Activated CD4-positive, alpha-beta T cell treated with anti-CD3 and anti-CD28 coated beads, Interleukin-2, amount 50 U/mL, for 48 hours (primary cell): ENCODE measurements around the gene RSPH9.
"Not testable (repeated sequence)": the region's sequence is repeated elsewhere in the genome, so short reads cannot be mapped to it uniquely, and the experiment has no call there.

Experiments used
- DNase-seq, 2 experiments: peaks; one replicate each; pipeline ENCODE4 v3.0.0-alpha.2; 2020

The RSPH9 gene

DNA sequence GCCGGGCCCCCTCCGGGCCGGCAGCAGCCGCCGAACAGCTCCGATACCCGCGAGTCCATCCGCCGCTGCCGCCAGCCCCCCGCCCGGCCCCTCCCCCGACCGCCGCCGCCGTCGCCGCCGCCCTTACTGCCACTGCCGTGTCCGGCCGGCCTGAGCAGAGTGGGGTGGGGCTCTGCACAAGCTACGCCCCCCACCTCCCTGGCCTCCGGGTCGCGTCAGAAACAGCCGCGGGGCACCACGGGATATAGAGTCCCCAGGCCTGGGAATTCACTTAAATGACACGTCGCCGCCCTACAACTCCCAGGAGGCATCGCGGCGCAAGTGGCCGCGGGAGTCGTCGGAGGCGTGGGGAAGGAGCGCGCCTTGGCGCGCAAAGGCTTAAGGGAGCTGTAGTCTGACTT, 15.7 kb upstream of the RSPH9 start, which contains the start of gene GTPBP2:
Gene GTPBP2, minus strand, starts transcription at position 161 of the 401 bp plus-strand sequence. Its CDS starts 102 bp downstream, at position 59.
- DNase-seq: peak; percentile 96 to 98

DNA sequence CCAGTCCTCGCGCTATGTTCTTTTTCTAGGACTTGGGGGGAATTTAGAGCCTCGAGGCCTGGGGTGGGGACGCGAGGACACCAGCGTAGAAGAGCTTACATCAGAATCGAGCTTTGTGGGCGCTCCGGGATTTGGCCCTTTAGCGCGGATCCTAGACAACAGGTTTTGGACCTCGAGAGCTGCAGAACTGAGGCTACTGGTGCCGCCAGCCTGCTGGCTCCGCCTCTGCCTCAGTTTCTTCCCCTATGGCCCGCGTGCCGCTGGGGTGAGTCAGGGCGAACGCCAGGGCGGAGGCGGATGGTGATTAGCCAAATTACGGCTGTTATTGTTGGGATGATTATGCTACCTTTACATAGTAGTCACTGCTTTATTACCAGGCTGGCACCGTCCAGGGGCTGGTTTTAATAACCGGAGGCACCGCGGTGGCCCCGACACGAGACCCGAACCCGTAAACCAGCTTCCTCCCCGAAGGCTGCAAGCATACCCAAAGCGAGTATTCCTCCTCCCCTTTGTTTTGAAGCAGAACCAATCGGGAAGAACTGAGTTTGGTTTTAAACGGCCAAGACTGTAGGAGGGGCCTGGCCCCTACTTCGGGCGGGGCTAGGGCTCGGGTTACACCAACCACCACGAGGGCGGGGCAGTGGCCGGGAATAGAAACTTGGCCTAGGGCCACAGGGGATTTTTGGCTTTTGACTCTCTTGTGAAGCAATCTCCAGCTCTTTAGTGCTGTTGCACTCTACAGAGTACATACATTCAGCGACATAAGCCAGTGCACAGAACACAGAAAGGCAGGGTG, 15.1 kb upstream of the RSPH9 start:
- peak; percentile 94 to 96 for DNase-seq

DNA sequence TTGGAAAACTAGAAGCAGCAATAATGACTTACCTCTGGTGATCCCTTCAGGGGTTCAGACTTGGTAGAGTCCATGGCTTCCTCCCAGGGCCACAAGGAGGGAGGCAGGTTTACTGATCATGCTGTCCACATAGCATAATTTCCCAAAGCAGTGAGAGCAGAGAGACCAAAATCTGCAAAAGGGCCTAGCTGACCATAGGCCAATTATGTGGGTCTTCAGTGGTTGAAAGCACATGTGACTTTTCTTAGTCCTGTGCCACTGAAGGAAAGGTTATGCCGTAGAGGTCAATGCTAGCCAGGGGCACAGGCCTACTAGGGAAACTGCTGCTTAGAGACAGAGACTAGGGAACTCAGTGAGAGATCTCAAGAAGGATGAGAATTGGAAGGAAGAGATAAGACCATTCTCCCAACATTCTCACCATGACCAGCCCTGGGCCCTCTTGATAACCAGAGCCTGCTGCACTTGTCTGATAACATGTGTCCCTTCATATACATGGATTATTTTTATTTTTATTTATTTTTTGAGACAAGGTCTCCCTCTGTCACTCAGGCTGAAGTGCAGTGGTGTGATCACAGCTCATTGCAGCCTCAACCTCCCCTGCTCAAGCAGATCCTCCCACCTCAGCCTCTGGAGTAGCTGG, 13.7 kb upstream of the RSPH9 start:
- no peak for DNase-seq

DNA sequence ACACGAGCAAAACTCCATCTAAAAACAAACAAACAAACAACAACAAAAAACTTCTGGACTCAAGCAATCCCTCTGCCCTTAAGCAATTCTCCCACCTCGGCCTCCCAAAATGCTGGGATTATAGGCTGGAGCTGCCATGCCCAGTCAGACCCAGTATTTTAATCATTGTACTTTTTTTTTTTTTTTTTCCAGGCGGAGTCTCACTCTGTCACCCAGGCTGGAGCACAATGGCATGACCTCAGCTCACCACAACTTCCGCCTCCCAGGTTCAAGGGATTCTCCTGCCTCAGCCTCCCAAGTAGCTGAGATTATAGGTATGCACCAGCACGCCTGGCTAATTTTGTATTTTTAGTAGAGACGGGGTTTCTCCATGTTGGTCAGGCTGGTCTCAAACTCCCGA, 11.8 kb upstream of the RSPH9 start:
- not testable (repeated sequence) for DNase-seq

DNA sequence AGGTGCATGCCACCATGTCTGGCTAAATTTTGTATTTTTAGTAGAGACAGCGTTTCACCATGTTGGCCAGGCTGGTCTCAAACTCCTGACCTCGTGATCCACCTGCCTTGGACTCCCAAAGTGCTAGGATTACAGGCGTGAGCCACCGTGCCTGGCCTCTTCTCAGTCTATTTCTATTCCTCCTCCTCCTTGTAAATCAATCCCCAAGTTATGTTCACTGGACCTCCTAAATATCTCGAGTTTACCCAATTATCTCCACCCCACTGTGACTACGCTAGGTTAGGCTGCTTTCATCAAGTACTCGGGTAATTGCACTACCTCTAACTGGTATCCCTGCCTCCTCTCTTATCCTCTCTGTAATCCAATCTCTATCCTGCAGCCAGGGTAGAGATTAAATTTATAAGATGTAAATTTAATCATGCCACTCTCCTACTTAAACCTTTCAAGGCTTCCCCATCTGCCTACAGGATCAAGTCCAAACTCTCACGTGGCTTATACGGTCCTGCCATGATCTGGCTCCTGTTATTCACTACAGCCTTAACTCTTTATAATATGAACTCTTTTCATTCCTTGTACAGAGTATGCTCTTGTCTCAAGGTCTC, 10.0 kb upstream of the RSPH9 start:
- DNase-seq: no peak

DNA sequence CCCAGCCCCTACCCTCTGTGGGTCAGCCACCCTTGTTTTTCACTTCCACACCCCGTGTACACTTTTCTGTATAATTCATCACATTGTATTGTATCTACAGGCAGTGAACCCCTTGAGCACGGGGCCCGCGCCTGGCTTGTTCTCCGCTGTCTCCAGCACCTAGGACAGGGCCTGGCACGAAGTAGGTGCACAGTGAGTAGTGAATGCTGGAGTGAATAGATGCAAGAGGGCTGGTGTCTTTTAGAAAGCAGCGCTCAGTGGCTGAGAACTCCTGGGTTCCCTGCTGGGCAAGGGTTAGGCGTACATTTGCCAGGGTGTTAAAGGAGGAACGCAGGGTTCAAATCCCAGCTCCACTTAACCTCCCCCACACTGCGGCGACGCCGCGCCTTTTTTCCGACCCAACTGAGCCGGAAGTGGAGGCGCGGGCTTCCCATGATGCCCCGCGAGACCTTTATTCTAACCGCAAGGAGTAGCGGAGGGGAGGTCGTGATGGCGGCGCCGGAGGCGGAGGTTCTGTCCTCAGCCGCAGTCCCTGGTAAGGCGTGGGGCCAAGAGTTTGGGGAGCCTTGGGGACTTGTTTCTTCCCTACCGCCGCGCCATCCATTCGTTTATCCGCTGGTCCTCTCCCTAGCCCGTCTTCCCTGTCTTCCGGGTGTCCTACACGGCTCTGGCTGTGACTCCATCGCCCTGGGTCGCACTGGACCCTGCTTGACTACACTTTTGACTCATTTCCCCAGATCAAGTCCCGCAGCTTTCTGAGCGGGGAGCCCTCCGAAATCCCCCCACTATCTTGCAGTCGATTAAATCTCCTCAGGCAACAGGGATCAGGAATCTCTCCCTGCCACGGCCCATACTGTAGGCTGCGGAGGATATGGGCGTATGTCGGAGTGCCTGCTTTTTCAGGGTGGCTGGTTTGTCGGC, 9.2 kb upstream of the RSPH9 start, which contains the start of gene MAD2L1BP:
Gene MAD2L1BP, plus strand, starts transcription at position 454 of the 921 bp plus-strand sequence. Its CDS starts 36 bp downstream, at position 490.
- peak; percentile 88 to 92 for DNase-seq

DNA sequence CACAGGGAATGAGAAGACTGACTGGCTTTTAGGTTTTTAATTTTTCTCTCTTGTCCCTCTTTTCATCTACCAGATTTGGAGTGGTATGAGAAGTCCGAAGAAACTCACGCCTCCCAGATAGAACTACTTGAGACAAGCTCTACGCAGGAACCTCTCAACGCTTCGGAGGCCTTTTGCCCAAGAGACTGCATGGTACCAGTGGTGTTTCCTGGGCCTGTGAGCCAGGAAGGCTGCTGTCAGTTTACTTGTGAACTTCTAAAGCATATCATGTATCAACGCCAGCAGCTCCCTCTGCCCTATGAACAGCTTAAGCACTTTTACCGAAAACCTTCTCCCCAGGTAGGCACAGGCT, 8.6 kb upstream of the RSPH9 start:
- peak; percentile 5 to 25 for DNase-seq

DNA sequence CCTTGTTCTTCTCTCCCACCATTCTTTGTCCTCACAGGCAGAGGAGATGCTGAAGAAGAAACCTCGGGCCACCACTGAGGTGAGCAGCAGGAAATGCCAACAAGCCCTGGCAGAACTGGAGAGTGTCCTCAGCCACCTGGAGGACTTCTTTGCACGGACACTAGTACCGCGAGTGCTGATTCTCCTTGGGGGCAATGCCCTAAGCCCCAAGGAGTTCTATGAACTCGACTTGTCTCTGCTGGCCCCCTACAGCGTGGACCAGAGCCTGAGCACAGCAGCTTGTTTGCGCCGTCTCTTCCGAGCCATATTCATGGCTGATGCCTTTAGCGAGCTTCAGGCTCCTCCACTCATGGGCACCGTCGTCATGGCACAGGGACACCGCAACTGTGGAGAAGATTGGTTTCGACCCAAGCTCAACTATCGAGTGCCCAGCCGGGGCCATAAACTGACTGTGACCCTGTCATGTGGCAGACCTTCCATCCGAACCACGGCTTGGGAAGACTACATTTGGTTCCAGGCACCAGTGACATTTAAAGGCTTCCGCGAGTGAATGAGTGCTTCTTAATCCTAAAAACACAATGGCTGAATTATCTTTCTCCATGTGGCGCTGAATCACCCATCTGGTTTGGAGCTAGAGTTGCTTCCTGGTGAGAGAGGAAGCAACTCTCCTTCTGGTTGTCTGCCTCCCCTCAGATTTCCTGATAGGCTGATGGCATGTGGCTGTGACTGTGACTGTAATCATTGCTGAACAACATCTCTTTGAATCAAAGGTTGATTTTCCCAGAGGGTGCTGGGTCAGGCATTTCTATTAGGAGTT, 4.6 kb upstream of the RSPH9 start:
- DNase-seq: no peak

DNA sequence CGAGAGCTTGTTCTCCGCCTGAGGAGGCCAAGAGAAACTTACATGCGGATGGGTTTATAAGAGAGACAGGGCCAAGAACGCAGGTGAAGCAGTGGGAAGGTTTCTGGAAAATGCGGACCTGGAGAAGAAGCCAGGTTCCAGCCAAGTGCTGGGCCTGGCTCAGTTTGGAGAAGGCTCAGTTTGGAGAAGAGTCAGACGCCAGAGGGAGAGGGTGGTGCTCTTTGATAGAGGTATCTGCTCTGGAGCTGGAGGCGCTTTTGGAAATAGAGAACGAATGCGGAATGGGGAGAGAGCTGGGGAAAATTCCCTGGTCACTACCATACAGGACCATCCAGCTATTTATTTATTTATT, 753 bp downstream of the RSPH9 start:
- no peak for DNase-seq

DNA sequence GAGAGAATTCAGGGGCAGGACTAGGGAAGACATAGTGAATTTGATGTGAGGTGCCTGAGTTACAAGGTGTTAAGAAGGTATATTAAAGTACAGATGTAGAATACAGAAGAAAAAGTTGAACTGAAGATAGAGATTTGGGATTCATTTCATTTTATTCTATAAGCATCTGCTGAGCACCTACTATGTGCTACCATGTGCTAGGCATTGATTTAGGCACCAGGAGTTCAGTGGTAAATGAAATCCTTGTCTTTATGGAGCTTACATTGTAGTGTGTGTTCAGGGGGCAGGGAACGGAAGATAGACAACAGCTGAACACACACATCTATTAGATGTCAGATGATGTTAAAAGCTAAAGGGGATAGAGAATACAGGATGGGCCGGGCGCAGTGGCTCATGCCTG, 2.8 kb downstream of the RSPH9 start:
- no peak for DNase-seq

DNA sequence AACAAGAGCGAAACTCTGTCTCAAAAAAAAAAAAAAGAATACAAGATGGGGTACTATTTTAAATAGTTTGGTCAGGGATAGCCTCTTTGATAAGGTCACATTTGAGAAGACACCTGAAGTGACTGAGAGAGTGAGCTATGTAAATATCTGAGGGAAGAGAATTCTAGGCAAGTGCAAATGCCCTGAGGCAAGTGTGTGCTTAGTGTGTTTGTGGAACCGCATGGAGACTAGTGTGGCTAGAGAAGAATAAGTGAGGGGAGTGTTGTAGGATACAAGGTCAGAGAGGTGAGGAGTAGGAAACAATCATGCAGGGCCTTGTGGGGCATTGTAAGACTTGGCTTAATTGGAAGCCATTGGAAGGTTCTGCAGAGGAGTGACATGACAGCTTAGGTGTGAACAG, 3.4 kb downstream of the RSPH9 start:
- no peak for DNase-seq

DNA sequence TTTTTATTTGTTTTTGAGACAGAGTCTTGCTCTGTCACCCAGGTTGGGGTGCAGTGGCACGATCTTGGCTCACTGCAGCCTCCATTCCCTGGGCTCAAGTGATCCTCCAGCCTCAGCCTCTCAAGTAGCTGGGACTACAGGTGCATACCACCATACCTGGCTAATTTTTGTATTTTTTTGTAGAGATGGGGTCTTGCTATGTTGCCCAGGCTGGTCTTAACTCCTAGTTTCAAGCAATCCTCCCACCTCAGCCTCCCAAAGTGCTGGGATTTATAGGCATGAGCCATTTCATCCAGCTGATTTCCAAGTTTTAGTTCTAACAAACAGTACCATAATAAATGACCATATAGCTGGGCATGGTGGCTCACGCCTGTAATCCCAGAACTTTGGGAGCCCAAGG, 8.0 kb downstream of the RSPH9 start:
- not testable (repeated sequence) for DNase-seq

DNA sequence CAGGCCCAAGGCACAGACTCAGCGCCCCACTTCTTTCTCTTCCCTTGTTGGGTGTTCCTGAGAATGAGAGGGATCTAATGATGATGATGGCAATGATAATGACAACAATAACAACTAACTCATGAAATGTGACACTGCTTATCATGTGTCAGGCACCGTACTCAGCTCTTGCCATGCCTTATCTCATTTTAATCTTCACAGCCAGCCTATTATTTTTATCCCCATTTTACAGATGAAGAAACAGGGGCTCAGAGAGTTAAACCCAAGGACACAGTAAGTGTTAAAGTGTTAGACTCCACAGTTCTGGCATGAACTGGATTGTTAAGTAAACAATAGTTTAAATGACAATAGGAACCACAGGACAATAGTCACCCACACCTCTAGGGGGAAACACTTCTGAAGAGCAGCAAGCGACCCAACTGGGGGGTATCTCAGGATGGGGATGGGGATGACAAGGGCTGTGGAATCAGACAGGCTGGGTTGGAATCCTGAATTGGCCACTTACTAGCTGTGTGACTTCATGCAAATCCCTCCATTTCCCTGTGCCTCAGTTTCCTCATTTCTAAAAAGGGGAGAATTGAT, 12.5 kb downstream of the RSPH9 start:
- no peak for DNase-seq

DNA sequence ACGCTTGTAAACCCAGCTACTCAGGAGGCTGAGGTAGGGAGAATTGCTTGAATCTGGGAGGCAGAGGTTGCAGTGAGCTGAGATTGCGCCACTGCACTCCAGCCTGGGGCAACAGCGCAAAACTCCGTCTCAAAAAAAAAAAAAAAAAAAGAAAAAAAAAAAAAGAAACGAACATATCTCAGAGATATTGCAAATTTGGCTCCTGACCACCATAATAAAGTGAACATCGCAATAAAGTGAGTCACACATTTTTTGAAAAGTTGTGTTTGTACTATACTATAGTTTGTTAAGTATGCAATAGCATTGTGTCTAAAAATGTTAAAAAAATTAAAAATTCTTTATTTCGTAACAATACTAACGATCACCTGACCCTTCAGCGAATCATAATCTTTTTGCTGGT, 13.3 kb downstream of the RSPH9 start:
- no peak for DNase-seq

DNA sequence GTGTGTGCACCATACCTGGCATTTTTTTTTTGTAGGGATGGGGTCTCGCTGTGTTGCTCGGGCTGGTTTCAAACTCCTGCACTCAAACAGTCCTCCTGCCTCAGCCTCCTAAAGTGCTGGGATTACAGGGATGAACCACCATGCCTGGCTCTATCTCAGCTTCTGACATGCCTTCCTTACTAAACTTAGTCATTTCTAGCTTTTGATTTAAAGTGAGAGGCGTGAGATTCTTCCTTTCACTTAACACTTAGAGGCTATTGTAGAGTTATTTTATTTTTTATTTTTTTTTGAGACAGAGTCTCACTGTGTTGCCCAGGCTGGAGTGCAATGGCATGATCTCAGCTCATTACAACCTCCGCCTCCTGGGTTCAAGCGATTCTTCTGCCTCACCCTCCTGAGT, 18.1 kb downstream of the RSPH9 start:
- DNase-seq: not testable (repeated sequence)

DNA sequence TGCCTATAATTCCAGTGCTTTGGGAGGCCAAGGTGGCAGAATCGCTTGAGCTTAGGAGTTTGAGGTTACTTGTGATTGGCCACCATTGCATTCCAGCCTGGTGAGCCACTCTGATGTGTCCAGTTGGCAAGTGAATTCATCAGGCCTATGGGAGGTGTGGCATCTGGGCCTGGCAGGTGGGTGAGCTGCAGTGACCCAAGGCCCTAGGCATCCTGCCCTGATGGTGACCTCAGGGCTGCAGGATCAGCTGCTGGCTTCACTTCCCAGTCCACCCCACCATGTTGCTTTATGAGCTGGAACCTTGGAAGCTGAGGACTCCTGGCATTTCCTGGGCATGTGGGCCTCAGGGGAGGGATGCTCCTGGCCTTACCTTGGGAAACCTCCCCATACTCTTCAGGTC, 20.5 kb downstream of the RSPH9 start:
- no peak for DNase-seq

DNA sequence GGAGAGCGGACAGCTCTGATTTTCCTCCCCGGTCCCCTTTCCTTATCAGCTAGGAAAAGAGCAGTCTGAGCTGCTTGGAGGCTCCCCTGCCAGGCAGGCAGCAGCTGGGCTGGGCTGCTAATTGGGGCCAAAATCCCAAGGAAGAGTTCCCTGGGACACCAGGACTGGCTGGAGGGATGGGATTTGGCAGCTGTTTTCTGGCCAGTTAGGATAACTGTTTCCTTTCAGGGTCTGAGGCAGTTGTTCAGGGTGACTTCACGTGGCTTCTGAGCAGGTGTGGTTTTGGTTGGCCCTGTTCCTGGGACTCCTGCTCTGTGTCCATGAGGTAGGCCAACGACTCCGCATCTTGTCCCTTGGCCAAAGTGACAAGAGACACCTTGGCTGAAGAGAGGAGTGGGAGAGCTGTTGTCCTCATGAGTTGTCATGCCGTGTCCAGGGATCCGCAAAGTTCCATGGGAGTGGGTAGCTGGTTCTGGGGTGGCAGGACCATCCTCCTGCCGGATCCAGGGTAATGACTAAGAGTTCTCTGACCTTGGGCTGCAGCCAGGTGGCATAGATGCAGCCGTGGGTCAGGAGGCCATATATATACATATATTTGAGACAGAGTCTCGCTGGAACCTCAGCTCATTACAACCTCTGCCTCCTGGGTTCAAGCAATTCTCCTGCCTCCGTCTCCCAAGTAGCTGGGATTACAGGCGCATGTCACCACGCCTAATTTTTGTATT, 21.5 kb downstream of the RSPH9 start:
- no peak for DNase-seq

DNA sequence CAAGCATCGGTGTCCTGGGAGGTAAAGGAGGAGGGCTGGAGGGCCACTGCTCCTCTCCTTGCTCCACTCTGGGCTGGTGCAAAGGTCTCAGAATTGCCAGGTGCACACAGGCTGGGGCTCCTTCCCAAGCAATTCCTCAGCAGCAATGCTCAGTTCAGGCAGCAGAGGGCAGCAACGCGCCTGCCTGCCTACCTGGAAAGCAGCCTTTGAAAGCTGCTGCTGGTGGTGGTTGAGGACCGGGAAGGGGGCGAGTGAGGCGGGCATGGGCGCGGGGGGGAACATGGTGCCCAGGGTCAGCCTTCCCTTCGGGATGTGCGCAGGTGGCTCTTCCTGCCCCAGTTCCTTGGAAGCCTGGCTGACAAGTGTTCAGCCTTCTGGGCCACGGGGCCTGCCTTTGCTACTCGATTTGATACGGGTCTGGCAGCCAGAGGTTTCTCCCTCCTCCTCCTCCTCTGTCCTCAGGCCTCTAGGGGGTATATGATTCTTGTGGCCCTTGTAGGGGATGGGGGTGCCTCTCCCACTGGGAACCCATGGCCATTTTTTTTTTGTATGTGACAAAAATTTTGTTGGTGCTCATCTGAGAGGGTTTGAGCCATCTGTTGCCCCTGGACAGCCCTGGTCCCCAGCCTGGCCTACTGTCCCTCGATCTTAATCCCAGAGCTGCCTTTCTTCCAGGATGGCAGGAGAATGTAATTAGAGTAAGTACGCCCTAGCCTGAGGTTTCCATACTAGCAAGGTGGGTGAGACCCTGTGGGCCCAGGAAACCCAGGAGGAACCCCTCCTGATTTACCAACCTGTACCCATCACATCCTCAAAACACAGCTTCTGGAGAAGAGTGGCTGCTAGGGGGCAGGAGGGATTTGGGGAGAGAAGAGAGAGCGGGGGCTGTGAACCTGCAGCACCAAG, 22.7 kb downstream of the RSPH9 start:
- peak; percentile 92 to 94 for DNase-seq

DNA sequence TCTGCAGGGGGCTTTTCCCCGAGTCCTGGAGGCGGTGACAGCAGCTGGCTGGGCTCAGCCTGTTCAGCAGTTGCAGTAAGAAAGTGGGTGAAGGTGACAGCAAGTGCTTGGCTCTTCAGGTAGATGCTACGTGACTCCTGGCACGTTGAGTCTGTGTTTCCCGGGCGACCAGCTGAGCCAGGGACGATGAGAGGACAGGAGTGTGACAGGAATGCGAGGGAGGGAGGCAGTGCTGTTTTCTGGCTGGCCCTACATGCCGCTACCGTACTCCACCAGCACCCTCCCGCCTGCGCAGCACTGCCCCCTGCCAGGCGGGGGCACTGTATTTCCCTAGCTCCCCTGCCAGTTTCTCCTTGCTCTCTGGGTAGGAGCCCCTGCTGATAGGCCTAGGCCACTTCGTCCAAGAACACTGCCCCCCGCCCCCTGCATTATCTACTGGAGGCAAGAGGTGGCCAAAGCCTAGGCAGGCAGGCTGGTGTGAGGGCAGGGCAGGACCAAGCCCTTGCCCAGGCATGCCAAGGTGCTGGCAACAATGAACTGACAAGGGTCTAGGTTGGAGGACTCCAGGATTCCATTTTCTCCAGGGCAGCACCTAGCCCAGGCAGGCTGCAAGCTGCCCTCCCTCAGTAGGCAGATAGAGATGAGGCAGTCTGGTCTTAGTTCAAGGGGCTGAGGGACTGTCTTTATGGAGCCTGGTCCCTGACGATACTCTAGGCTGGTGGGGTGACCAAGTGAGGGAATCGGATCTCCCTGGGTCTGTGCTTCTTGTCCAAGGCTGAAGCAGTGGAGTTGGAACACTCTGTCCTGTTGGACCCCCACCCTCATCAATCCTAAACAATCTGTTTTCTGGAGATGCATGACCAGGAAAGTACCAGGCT, 23.6 kb downstream of the RSPH9 start:
- DNase-seq: peak; percentile 71 to 77
